ENCODE data around the gene URAD. TPM values are rescaled to one million over a fixed set of nuclear protein-coding genes. Genes with fewer than 3 reads are reported as not detected.

The URAD gene
- total RNA-seq, 1 donor from 2014 or later: not detected

DNA sequence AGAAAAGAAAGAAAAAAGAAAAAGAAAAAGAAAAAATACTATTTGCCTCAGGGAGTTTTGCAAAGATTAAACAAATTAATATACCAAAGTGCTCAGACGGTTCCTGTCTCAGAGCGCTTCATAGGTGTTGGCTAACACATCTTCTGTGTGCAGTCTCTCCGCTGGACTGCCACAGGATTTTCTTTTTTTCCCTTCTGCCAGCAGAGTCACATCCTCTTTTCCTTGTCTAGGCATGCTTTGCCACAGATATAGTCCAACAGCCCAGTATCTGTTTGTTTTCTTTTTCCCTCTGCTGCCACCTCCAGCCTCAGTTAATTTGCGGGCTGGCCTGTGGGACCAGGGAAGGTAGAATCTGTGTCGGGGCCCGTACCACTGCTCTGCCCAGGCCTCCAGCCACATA, 3.4 kb upstream of the URAD start:
- Mint-ChIP-seq H3K27me3 (ENCODE audit: low read depth) (peaks cover 60% of the 10 kb centered on the region), H3K27ac (no peak overlapping the region), H3K4me1 (no peaks in the 10 kb centered on the region), H3K36me3 (no peaks in the 10 kb centered on the region), H3K9me3 (no peaks in the 10 kb centered on the region), H3K4me3 (no peak overlapping the region)
- TF ChIP-seq, protein P1, sequence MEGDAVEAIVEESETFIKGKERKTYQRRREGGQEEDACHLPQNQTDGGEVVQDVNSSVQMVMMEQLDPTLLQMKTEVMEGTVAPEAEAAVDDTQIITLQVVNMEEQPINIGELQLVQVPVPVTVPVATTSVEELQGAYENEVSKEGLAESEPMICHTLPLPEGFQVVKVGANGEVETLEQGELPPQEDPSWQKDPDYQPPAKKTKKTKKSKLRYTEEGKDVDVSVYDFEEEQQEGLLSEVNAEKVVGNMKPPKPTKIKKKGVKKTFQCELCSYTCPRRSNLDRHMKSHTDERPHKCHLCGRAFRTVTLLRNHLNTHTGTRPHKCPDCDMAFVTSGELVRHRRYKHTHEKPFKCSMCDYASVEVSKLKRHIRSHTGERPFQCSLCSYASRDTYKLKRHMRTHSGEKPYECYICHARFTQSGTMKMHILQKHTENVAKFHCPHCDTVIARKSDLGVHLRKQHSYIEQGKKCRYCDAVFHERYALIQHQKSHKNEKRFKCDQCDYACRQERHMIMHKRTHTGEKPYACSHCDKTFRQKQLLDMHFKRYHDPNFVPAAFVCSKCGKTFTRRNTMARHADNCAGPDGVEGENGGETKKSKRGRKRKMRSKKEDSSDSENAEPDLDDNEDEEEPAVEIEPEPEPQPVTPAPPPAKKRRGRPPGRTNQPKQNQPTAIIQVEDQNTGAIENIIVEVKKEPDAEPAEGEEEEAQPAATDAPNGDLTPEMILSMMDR (IDR thresholded peaks at IDR 0.05; ENCODE audit: unreplicated experiment): no peak
- no peak for DNase-seq (ENCODE audit: low spot score in 2 of 2, unreplicated experiment in 2 of 2)

GRCh38 chr13:27985600-27985999, 2.9 kb downstream of the URAD start:
- H3K4me1 Mint-ChIP-seq: peaks cover 2% of the 10 kb centered on the region
- no peaks in the 10 kb centered on the region for H3K9me3 Mint-ChIP-seq
- H3K27ac Mint-ChIP-seq: no peak overlapping the region
- no peaks in the 10 kb centered on the region for H3K36me3 Mint-ChIP-seq
- TF ChIP-seq, protein P1 (IDR thresholded peaks at IDR 0.05; ENCODE audit: unreplicated experiment): no peak
- H3K4me3 Mint-ChIP-seq: no peak overlapping the region
- peaks cover 92% of the 10 kb centered on the region for H3K27me3 Mint-ChIP-seq (ENCODE audit: low read depth)
- no peak for DNase-seq (ENCODE audit: low spot score in 2 of 2, unreplicated experiment in 2 of 2)

- Mint-ChIP-seq H3K9me3 (no peaks in the 10 kb centered on the region), H3K27me3 (ENCODE audit: low read depth) (peaks cover 91% of the 10 kb centered on the region), H3K27ac (no peak overlapping the region), H3K4me1 (peaks cover 6% of the 10 kb centered on the region), H3K36me3 (no peaks in the 10 kb centered on the region), H3K4me3 (no peak overlapping the region)
- TF ChIP-seq, protein P1 (IDR thresholded peaks at IDR 0.05; ENCODE audit: unreplicated experiment): no peak
- DNase-seq (ENCODE audit: low spot score in 2 of 2, unreplicated experiment in 2 of 2): no peak
These were observed 6.1 kb downstream of the URAD start for GRCh38 chr13:27982361-27982760.

GRCh38 chr13:27981006-27981708, 7.3 kb downstream of the URAD start:
- Mint-ChIP-seq H3K27ac (no peak overlapping the region), H3K27me3 (ENCODE audit: low read depth) (peaks cover 91% of the 10 kb centered on the region), H3K4me1 (peaks cover 6% of the 10 kb centered on the region), H3K36me3 (no peaks in the 10 kb centered on the region), H3K4me3 (no peak overlapping the region), H3K9me3 (no peaks in the 10 kb centered on the region)
- TF ChIP-seq, protein P1 (IDR thresholded peaks at IDR 0.05; ENCODE audit: unreplicated experiment): no peak
- no peak for DNase-seq (ENCODE audit: low spot score in 2 of 2, unreplicated experiment in 2 of 2)

GRCh38 chr13:27980280-27980998, 8.1 kb downstream of the URAD start:
- no peak for DNase-seq (ENCODE audit: low spot score in 2 of 2, unreplicated experiment in 2 of 2)
- peaks cover 92% of the 10 kb centered on the region for H3K27me3 Mint-ChIP-seq (ENCODE audit: low read depth)
- no peak overlapping the region for H3K4me3 Mint-ChIP-seq
- no peaks in the 10 kb centered on the region for H3K36me3 Mint-ChIP-seq
- TF ChIP-seq, protein P1 (IDR thresholded peaks at IDR 0.05; ENCODE audit: unreplicated experiment): no peak
- H3K27ac Mint-ChIP-seq: no peak overlapping the region
- H3K4me1 Mint-ChIP-seq: peaks cover 10% of the 10 kb centered on the region
- H3K9me3 Mint-ChIP-seq: no peaks in the 10 kb centered on the region

Data from mesothelial cell of epicardium (in vitro differentiated cells).